Cardiac muscle cell (in vitro differentiated cells and primary cell): ENCODE results near the gene DCTN5. TPM values are rescaled to one million over a fixed set of nuclear protein-coding genes. Genes with fewer than 3 reads are reported as not detected.
"Not testable (repeated sequence)": the region's sequence is repeated elsewhere in the genome, so short reads cannot be mapped to it uniquely, and the experiment has no call there.

Experiments used
- DNase-seq, 2 donors: peaks; one replicate each; pipeline versions ENCODE4 v3.0.0 to v3.0.0-alpha.2; 2010 to 2017; ENCODE audit warnings: low read depth in 1 of 2, low spot score in 1 of 2
- H3K27ac ChIP-seq: fragments of 200-600 bp; sonication (generic); 2 replicates; pipeline ENCODE4 v1.5.1; 2016
- H3K27me3 ChIP-seq: fragments of 200-600 bp; sonication (generic); 2 replicates; pipeline ENCODE4 v1.6.0; 2016; ENCODE audit warnings: control low read depth
- H3K36me3 ChIP-seq: fragments of 200-600 bp; sonication (generic); 2 replicates; pipeline ENCODE4 v1.5.1; 2016; ENCODE audit warnings: control low read depth
- H3K4me1 ChIP-seq: fragments of 200-600 bp; sonication (generic); 2 replicates; pipeline ENCODE4 v1.8.1; 2017; ENCODE audit warnings: low read depth, mild to moderate bottlenecking, mixed run types
- H3K4me3 ChIP-seq: fragments of 200-600 bp; sonication (generic); 2 replicates; pipeline ENCODE4 v1.5.1; 2016; ENCODE audit warnings: mild to moderate bottlenecking
- H3K9me3 ChIP-seq: fragments of 200-600 bp; sonication (generic); 2 replicates; pipeline ENCODE4 v1.5.1; 2017; ENCODE audit warnings: low read depth, mild to moderate bottlenecking, control low read depth
- polyA plus RNA-seq: library from polyadenylated mRNA; unstranded; fragments of >200 nt; fragmentation: Nextera tagmentation; extraction: Ambion mirVana; gene quantifications from 2 replicates; pipeline ENCODE4 v1.2.1, GENCODE V29; 2016
- total RNA-seq: library from RNA; depleted of rRNA; stranded (reverse); fragments of >200 nt; gene quantifications from 2 replicates; pipeline ENCODE4 v1.2.3, GENCODE V29; 2016
- TF ChIP-seq, protein P1 (sequence below): IDR thresholded peaks from 2 replicates; pipeline ENCODE4 v1.5.1; 2012; ENCODE audit warnings: low read depth, mild to moderate bottlenecking, low read length

The DCTN5 gene
- total and polyA plus RNA-seq, 2 experiments from 2014 or later, result 22.8 to 39.2 TPM

- no peaks in the 10 kb centered on the region for H3K9me3 ChIP-seq
- no peak overlapping the region for H3K4me3 ChIP-seq
- H3K4me1 ChIP-seq, result no peaks in the 10 kb centered on the region
- TF ChIP-seq, protein P1, sequence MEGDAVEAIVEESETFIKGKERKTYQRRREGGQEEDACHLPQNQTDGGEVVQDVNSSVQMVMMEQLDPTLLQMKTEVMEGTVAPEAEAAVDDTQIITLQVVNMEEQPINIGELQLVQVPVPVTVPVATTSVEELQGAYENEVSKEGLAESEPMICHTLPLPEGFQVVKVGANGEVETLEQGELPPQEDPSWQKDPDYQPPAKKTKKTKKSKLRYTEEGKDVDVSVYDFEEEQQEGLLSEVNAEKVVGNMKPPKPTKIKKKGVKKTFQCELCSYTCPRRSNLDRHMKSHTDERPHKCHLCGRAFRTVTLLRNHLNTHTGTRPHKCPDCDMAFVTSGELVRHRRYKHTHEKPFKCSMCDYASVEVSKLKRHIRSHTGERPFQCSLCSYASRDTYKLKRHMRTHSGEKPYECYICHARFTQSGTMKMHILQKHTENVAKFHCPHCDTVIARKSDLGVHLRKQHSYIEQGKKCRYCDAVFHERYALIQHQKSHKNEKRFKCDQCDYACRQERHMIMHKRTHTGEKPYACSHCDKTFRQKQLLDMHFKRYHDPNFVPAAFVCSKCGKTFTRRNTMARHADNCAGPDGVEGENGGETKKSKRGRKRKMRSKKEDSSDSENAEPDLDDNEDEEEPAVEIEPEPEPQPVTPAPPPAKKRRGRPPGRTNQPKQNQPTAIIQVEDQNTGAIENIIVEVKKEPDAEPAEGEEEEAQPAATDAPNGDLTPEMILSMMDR, result no peak
- H3K36me3 ChIP-seq, result peaks cover 24% of the 10 kb centered on the region
- DNase-seq, result no peak
- no peak overlapping the region for H3K27ac ChIP-seq
- H3K27me3 ChIP-seq, result no peaks in the 10 kb centered on the region
Observed at GRCh38 chr16:23615805-23616204, 25.5 kb upstream of the DCTN5 start.

- TF ChIP-seq, protein P1, result no peak
- Histone ChIP-seq H3K4me1 (no peaks in the 10 kb centered on the region), H3K4me3 (no peak overlapping the region), H3K27me3 (no peaks in the 10 kb centered on the region), H3K9me3 (no peaks in the 10 kb centered on the region), H3K36me3 (peaks cover 70% of the 10 kb centered on the region), H3K27ac (no peak overlapping the region)
- DNase-seq, result no peak
Observed at GRCh38 chr16:23624092-23624491, 17.2 kb upstream of the DCTN5 start.

DNA sequence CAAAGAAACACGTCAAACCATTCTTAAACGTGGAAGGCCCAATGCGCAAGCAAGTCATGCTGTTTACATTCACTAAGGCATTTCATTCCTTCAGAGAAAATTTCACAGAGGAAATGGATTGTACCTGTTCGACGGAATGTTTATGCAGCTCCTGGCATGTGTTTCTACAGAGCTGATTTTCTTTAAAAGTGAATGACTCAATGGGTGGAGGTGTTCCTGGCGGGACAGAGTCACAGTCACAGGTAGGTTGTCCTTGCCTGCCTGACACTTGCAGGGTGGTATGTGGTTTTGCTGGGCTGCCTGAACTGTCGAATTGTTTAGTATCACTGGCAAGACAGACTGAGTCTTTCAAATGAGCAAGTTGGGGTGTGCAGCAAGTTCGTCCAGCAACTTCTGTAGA, 11.8 kb upstream of the DCTN5 start:
- no peak for DNase-seq
- no peaks in the 10 kb centered on the region for H3K4me1 ChIP-seq
- H3K27me3 ChIP-seq, result no peaks in the 10 kb centered on the region
- no peak overlapping the region for H3K4me3 ChIP-seq
- TF ChIP-seq, protein P1, result no peak
- H3K36me3 ChIP-seq, result peaks cover 55% of the 10 kb centered on the region
- H3K27ac ChIP-seq, result no peak overlapping the region
- no peaks in the 10 kb centered on the region for H3K9me3 ChIP-seq

GRCh38 chr16:23631874-23632273, 9.4 kb upstream of the DCTN5 start:
- H3K4me3 ChIP-seq, H3K27me3 ChIP-seq, DNase-seq, H3K4me1 ChIP-seq, H3K27ac ChIP-seq, H3K9me3 ChIP-seq: not testable (repeated sequence)
- H3K36me3 ChIP-seq, result peaks cover 55% of the 10 kb centered on the region

DNA sequence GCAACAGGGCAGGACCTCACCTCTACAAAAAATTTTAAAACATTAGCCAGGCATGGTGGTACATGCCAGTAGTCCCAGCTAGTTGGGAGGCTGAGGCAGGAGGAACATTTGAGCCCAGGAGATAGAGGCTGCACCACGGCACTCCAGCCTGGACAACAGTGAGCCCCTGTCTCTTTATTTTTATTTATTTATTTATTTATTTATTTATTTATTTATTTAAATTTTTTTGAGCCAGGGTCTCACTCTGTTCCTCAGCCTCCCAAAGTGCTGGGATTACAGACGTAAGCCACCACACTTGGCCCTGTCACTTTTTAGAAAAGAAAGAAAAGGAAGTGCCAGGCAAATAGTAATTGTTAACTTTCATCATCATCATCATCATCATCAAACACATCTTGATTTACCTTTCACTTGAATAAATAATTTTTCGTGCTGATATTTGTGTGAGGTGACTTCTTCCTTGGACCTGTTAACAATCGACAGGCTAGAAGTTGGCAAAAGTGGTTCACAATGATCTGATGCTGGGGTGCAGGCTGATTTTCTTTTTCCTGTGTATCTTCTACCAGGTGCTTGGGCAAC, 6.7 kb upstream of the DCTN5 start:
- DNase-seq, result no peak
- Histone ChIP-seq H3K36me3 (peaks cover 38% of the 10 kb centered on the region), H3K4me3 (no peak overlapping the region), H3K27me3 (no peaks in the 10 kb centered on the region), H3K27ac (no peak overlapping the region), H3K9me3 (no peaks in the 10 kb centered on the region), H3K4me1 (no peaks in the 10 kb centered on the region)
- TF ChIP-seq, protein P1, result no peak

DNA sequence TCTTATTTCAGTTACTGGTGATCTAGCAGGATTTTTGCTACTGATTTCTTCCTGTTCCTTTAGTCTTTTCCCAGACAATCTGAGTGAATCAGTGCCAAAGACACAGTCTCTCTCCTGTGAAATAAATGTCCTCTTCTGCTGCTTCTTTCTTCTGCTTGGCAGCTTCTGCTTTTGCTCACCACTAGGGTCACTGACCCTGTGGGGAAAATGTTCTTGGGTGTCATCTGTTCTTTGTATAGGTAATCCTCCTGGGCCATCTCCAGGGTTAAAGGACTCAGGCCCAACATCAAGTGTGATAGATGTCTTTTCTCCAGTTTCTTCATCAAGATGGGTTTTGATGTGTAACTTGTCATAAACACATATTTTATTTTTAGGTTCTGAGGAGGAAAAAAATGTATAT, 5.3 kb upstream of the DCTN5 start:
- Histone ChIP-seq H3K27ac (no peak overlapping the region), H3K27me3 (no peaks in the 10 kb centered on the region), H3K4me1 (peaks cover 8% of the 10 kb centered on the region), H3K36me3 (peaks cover 32% of the 10 kb centered on the region), H3K9me3 (no peaks in the 10 kb centered on the region), H3K4me3 (no peak overlapping the region)
- TF ChIP-seq, protein P1, result no peak
- DNase-seq, result no peak
